H1 (cell line): Measurements from ENCODE around the gene MGAT5. TPM values are rescaled to one million over a fixed set of nuclear protein-coding genes. Genes with fewer than 3 reads are reported as not detected.

Experiments
- CTCF ChIA-PET: fragments of 300-600 bp; sonication (Branson Sonifier 250); formaldehyde crosslinking; loops from one replicate; lab custom pipeline; 2021; ENCODE audit not compliant: partially characterized antibody; lab: Charles Lee
- POLR2A ChIA-PET: fragments of 300-600 bp; sonication (Branson Sonifier 250); formaldehyde crosslinking; loops from one replicate; lab custom pipeline; 2021; ENCODE audit warnings: inconsistent platforms; ENCODE audit not compliant: partially characterized antibody; lab: Charles Lee
- DNase-seq, 2 experiments: peaks; one replicate each; pipeline versions ENCODE4 v3.0.0 to v3.0.0-alpha.2; 2010 to 2022; ENCODE audit warnings: low spot score in 2 of 2, low read depth in 1 of 2, mixed read lengths in 1 of 2
- FAIRE-seq: peaks from 2 replicates; lab custom pipeline; 2011; peaks lifted over from hg19 to GRCh38; lab: Jason Lieb, UNC
- H2AFZ ChIP-seq: 2 replicates; pipeline ENCODE4 v1.8.1; 2012; ENCODE audit warnings: low read length, inconsistent platforms
- H2AK5ac ChIP-seq: 2 replicates; pipeline ENCODE4 v1.6.1; 2013; ENCODE audit warnings: low read depth, low read length
- H2BK120ac ChIP-seq: replicated peaks from 2 replicates; pipeline ENCODE3; 2013; ENCODE audit warnings: low read depth, low read length, inconsistent platforms
- H2BK12ac ChIP-seq: 2 replicates; pipeline ENCODE4 v1.6.1; 2013; ENCODE audit warnings: low read depth, low read length
- H2BK15ac ChIP-seq: 2 replicates; pipeline ENCODE4 v1.6.1; 2013; ENCODE audit warnings: low read length
- H2BK20ac ChIP-seq: 2 replicates; pipeline ENCODE4 v1.6.1; 2013; ENCODE audit warnings: low read length
- H2BK5ac ChIP-seq: 2 replicates; pipeline ENCODE4 v1.6.1; 2013; ENCODE audit warnings: low read depth, low read length
- H3K14ac ChIP-seq: 2 replicates; pipeline ENCODE4 v1.6.1; 2013; ENCODE audit warnings: inconsistent platforms; ENCODE audit not compliant: insufficient read length
- H3K18ac ChIP-seq: 2 replicates; pipeline ENCODE4 v1.6.1; 2013; ENCODE audit warnings: low read length; ENCODE audit errors: extremely low read depth
- H3K23ac ChIP-seq: 2 replicates; pipeline ENCODE4 v1.6.1; 2013; ENCODE audit warnings: inconsistent platforms; ENCODE audit not compliant: insufficient read length
- H3K23me2 ChIP-seq: 2 replicates; pipeline ENCODE4 v1.6.1; 2013; ENCODE audit warnings: low read depth, low read length
- H3K27ac ChIP-seq: 2 replicates; pipeline ENCODE4 v1.6.1; 2011; ENCODE audit warnings: low read depth, low read length, inconsistent platforms
- H3K27me3 ChIP-seq, 4 experiments: replicated peaks in 1 of 4; 1 replicate in 1 of 4; 2 replicates in 3 of 4; pipeline versions ENCODE4 v1.6.1 to v1.8.1; 2011 to 2013; ENCODE audit warnings: low read length in 3 of 4, mild to moderate bottlenecking in 3 of 4, inconsistent platforms in 2 of 4, mixed read lengths in 2 of 4, moderate library complexity in 1 of 4; ENCODE audit not compliant: control insufficient read depth in 3 of 4, insufficient read depth in 3 of 4; ENCODE audit errors: extremely low read depth in 1 of 4
- H3K36me3 ChIP-seq, 4 experiments: 2 replicates each; pipeline versions ENCODE4 v1.6.1 to v1.8.1; 2011 to 2013; ENCODE audit warnings: mild to moderate bottlenecking in 4 of 4, low read length in 3 of 4, moderate library complexity in 2 of 4, control low read depth in 1 of 4, inconsistent platforms in 1 of 4; ENCODE audit not compliant: insufficient read depth in 4 of 4, control insufficient read depth in 2 of 4
- H3K4ac ChIP-seq: replicated peaks from 2 replicates; pipeline ENCODE3; 2013; ENCODE audit warnings: low read length, low read depth, mixed read lengths, inconsistent platforms; ENCODE audit not compliant: insufficient read length
- H3K4me1 ChIP-seq, 4 experiments: replicated peaks in 1 of 4; 1 replicate in 1 of 4; 2 replicates in 3 of 4; pipeline versions ENCODE4 v1.6.1 to v1.8.1; 2011 to 2013; ENCODE audit warnings: low read length in 3 of 4, inconsistent platforms in 2 of 4, mixed read lengths in 1 of 4; ENCODE audit not compliant: insufficient read depth in 4 of 4, control insufficient read depth in 3 of 4
- H3K4me2 ChIP-seq, 2 experiments: 2 replicates each; pipeline versions ENCODE4 v1.6.1 to v1.8.1; 2011 to 2013; ENCODE audit warnings: low read depth in 2 of 2, low read length in 2 of 2, control low read depth in 1 of 2, inconsistent platforms in 1 of 2, mild to moderate bottlenecking in 1 of 2; ENCODE audit not compliant: insufficient read depth in 1 of 2
- H3K4me3 ChIP-seq, 4 experiments: fragments of 200-600, 300-600 bp in 1 of 4; sonication (generic), shearing (Covaris generic), sonication (Bioruptor Twin) in 1 of 4; 2 replicates each; pipeline versions ENCODE4 v1.5.1 to v1.8.1; 2011 to 2016; ENCODE audit warnings: low read length in 4 of 4, low read depth in 3 of 4, control low read depth in 2 of 4, inconsistent platforms in 2 of 4, mild to moderate bottlenecking in 2 of 4, mixed read lengths in 1 of 4, moderate library complexity in 1 of 4; ENCODE audit not compliant: insufficient read depth in 2 of 4; ENCODE audit errors: extremely low read depth in 1 of 4
- H3K56ac ChIP-seq: replicated peaks from 2 replicates; pipeline ENCODE3; 2013; ENCODE audit warnings: low read depth, mild to moderate bottlenecking, mixed read lengths, low read length, inconsistent platforms; ENCODE audit not compliant: insufficient read length
- H3K79me1 ChIP-seq: 2 replicates; pipeline ENCODE4 v1.6.1; 2013; ENCODE audit warnings: low read depth, low read length, control low read depth
- H3K79me2 ChIP-seq, 2 experiments: 2 replicates each; pipeline versions ENCODE4 v1.6.1 to v1.8.1; 2012 to 2013; ENCODE audit warnings: low read length in 2 of 2, mild to moderate bottlenecking in 2 of 2, inconsistent platforms in 1 of 2; ENCODE audit not compliant: insufficient read depth in 2 of 2, control insufficient read depth in 1 of 2
- H3K9ac ChIP-seq, 4 experiments: replicated peaks in 1 of 4; 1 replicate in 1 of 4; 2 replicates in 3 of 4; pipeline versions ENCODE4 v1.6.1 to v1.8.1; 2011 to 2013; ENCODE audit warnings: low read depth in 3 of 4, low read length in 3 of 4, control low read depth in 2 of 4, mild to moderate bottlenecking in 2 of 4, moderate library complexity in 2 of 4, inconsistent platforms in 1 of 4; ENCODE audit errors: extremely low read depth in 1 of 4
- H3K9me3 ChIP-seq, 2 experiments: 2 replicates each; pipeline versions ENCODE4 v1.6.1 to v1.8.1; 2012 to 2013; ENCODE audit warnings: mild to moderate bottlenecking in 2 of 2, moderate library complexity in 2 of 2, control low read depth in 1 of 2, inconsistent platforms in 1 of 2, low read depth in 1 of 2, low read length in 1 of 2, mixed read lengths in 1 of 2; ENCODE audit not compliant: insufficient read depth in 2 of 2
- H4K20me1 ChIP-seq, 2 experiments: replicated peaks in 1 of 2; 2 replicates each; pipeline versions ENCODE3 to v1.8.1; 2011 to 2013; ENCODE audit warnings: inconsistent platforms in 2 of 2, low read length in 2 of 2, mild to moderate bottlenecking in 1 of 2; ENCODE audit not compliant: insufficient read depth in 2 of 2, control insufficient read depth in 1 of 2
- H4K5ac ChIP-seq: 2 replicates; pipeline ENCODE4 v1.6.1; 2013; ENCODE audit warnings: low read length, low read depth, mixed read lengths, inconsistent platforms; ENCODE audit not compliant: insufficient read length
- H4K8ac ChIP-seq: 2 replicates; pipeline ENCODE4 v1.8.0; 2013; ENCODE audit warnings: mild to moderate bottlenecking, moderate library complexity, low read length, inconsistent platforms; ENCODE audit not compliant: insufficient read depth; ENCODE audit errors: extremely low read depth
- H4K91ac ChIP-seq: replicated peaks from 2 replicates; pipeline ENCODE3; 2013; ENCODE audit warnings: low read length, mixed read lengths, inconsistent platforms; ENCODE audit not compliant: insufficient read length
- ASH2L ChIP-seq: fragments of 200-600, 300-600 bp; sonication (generic); IDR thresholded peaks from one replicate; pipeline ENCODE4 v1.7.1; 2017; ENCODE audit warnings: low read length
- CBX5 ChIP-seq: fragments of 300-800, 300-1000 bp; sonication (generic); IDR thresholded peaks from 2 replicates; pipeline ENCODE4 v1.7.1; 2016; ENCODE audit warnings: antibody characterized with exemption, low read length, low read depth
- CTCF ChIP-seq, 3 experiments: IDR thresholded peaks; 1 replicate in 2 of 3; 2 replicates in 1 of 3; pipeline versions ENCODE4 v1.5.1 to v1.6.1; 2011; ENCODE audit warnings: low read length in 3 of 3, mild to moderate bottlenecking in 3 of 3, inconsistent platforms in 2 of 3, low read depth in 1 of 3, moderate library complexity in 1 of 3; ENCODE audit not compliant: insufficient read depth in 1 of 3; ENCODE audit errors: control extremely low read depth in 1 of 3
- GTF2F1 ChIP-seq: IDR thresholded peaks from 2 replicates; pipeline ENCODE4 v1.6.1; 2012; ENCODE audit warnings: low read depth, low read length, improper control_type of control experiment, borderline replicate concordance
- KDM5A ChIP-seq: fragments of 200-600 bp; IDR thresholded peaks from 2 replicates; pipeline ENCODE4 v1.7.1; 2012; ENCODE audit warnings: mild to moderate bottlenecking, low read length, inconsistent platforms, mixed read lengths
- NANOG ChIP-seq: IDR thresholded peaks from 2 replicates; pipeline ENCODE4 v1.6.1; 2011; ENCODE audit warnings: low read length, low read depth, mild to moderate bottlenecking, inconsistent platforms; ENCODE audit not compliant: insufficient read depth, poor library complexity, severe bottlenecking
- SAP30 ChIP-seq: fragments of 300-600 bp; sonication (generic); IDR thresholded peaks from 2 replicates; pipeline ENCODE4 v1.7.1; 2012; ENCODE audit warnings: low read length, moderate library complexity, mild to moderate bottlenecking, inconsistent platforms; ENCODE audit not compliant: insufficient read depth, insufficient replicate concordance
- SRF ChIP-seq: IDR thresholded peaks from 2 replicates; pipeline ENCODE4 v1.6.1; 2011; ENCODE audit warnings: mild to moderate bottlenecking, low read depth, low read length, moderate library complexity
- TAF1 ChIP-seq: IDR thresholded peaks from 2 replicates; pipeline ENCODE4 v1.6.1; 2011; ENCODE audit warnings: mild to moderate bottlenecking, low read depth, low read length
- TEAD4 ChIP-seq: IDR thresholded peaks from 2 replicates; pipeline ENCODE4 v1.6.1; 2012; ENCODE audit warnings: low read depth, low read length, inconsistent platforms, mixed read lengths
- WGBS, 2 experiments: shearing (Covaris generic) in 1 of 2; methylation state at CpG; one replicate each; pipeline versions ENCODE4 v1.1.6 to v1.1.7; 2013 to 2015; ENCODE audit warnings: low lambda C conversion rate in 2 of 2, mixed read lengths in 2 of 2, inconsistent platforms in 1 of 2, low coverage in 1 of 2, missing lambda C conversion rate in 1 of 2; ENCODE audit not compliant: insufficient replicate concordance in 2 of 2, insufficient coverage in 1 of 2, insufficient read length in 1 of 2; ENCODE audit errors: extremely low coverage in 1 of 2, missing lambda C conversion rate in 1 of 2; 5-methylcytosine and 5-hydroxymethylcytosine counted together
- polyA plus RNA-seq, 7 experiments: library from polyadenylated mRNA; depleted of rRNA in 3 of 7; stranded (reverse) in 5 of 7; unstranded in 2 of 7; fragments of >200 nt in 5 of 7; fragments of 200-250 nt in 2 of 7; gene quantifications; 1 replicate in 5 of 7; 2 replicates in 1 of 7; 4 replicates in 1 of 7; pipeline versions ENCODE4 v1.2.1 to v1.2.3, GENCODE V29; 2011 to 2013; ENCODE audit warnings: missing spikeins in 2 of 7, mixed read lengths in 2 of 7
- total RNA-seq: library from RNA; stranded (reverse); fragmentation: NEBNext Ultra II Directional; extraction: Animal tissue kit (Norgen Biotek cat#: 25700); gene quantifications from 2 replicates; pipeline ENCODE4 v1.2.1, GENCODE V29; 2021

The MGAT5 gene
- total and polyA plus RNA-seq, 2 of the 8 experiments (the other 6 are each of a cell fraction or from before 2014, with no cell fraction given) = 11.2 to 49.2 TPM

- Histone ChIP-seq H3K27ac (no peak overlapping the region), H2AFZ (no peak overlapping the region), H3K79me1 (no peaks in the 10 kb centered on the region), H3K27me3 (no peaks in the 10 kb centered on the region), H3K14ac (no peak overlapping the region), H3K9ac (no peak overlapping the region), H2BK20ac (no peak overlapping the region), H3K18ac (no peak overlapping the region), H4K8ac (no peak overlapping the region), H3K4me2 (no peak overlapping the region), H2BK15ac (no peak overlapping the region), H4K91ac (no peak overlapping the region), H3K56ac (no peak overlapping the region), H3K23me2 (no peaks in the 10 kb centered on the region), H3K4me3 (no peak overlapping the region), H3K79me2 (no peaks in the 10 kb centered on the region), H2BK120ac (no peak overlapping the region), H3K9me3 (no peaks in the 10 kb centered on the region), H2BK5ac (no peak overlapping the region), H3K4me1 (no peaks in the 10 kb centered on the region), H3K4ac (no peak overlapping the region), H2BK12ac (no peak overlapping the region), H2AK5ac (no peak overlapping the region), H4K20me1 (no peaks in the 10 kb centered on the region), H4K5ac (no peak overlapping the region), H3K36me3 (peaks cover 0 to 9% (median 0%) of the 10 kb centered on the region in 4 experiments; a peak in 2 of 8 replicates), H3K23ac (no peak overlapping the region)
- ChIA-PET CTCF (interaction anchor here (0.6 to 1.8 kb wide), 6 partner anchors 14 to 287 kb away, joined by 3 to 7 read pairs (median 4); no protein-coding TSS in a partner anchor), POLR2A (interaction anchor here (0.9 kb wide), 1 partner anchor 9 kb away, joined by 3 read pairs; no protein-coding TSS in a partner anchor)
- 99% methylated on average over 5 of the region's 5 CpGs; no CpG with 5 or more reads in 1 of the 2 experiments for WGBS, 2 experiments
- FAIRE-seq = no peak
- no peak for DNase-seq
- TF ChIP-seq SRF (no peak), ASH2L (no peak), TEAD4 (no peak), GTF2F1 (no peak), CBX5 (no peak), KDM5A (no peak), CTCF (IDR thresholded peaks at IDR 0.05; ENCODE audit: control extremely low read depth in 1 of 3, insufficient read depth in 1 of 3, low read depth in 1 of 3, low read length in 3 of 3) (no peak), SAP30 (no peak), TAF1 (no peak), NANOG (no peak)
These were observed 152.4 kb downstream of the MGAT5 start for GRCh38 chr2:134406311-134406710.
